ENCODE data around the gene MAGI1. TPM values are rescaled to one million over a fixed set of nuclear protein-coding genes. Genes with fewer than 3 reads are reported as not detected.
A peak's percentile ranks its signal among the peaks of the same experiment; 100 is the strongest.

Gene MAGI1
- total RNA-seq, 1 experiment from 2014 or later, result 58.2 TPM

DNA sequence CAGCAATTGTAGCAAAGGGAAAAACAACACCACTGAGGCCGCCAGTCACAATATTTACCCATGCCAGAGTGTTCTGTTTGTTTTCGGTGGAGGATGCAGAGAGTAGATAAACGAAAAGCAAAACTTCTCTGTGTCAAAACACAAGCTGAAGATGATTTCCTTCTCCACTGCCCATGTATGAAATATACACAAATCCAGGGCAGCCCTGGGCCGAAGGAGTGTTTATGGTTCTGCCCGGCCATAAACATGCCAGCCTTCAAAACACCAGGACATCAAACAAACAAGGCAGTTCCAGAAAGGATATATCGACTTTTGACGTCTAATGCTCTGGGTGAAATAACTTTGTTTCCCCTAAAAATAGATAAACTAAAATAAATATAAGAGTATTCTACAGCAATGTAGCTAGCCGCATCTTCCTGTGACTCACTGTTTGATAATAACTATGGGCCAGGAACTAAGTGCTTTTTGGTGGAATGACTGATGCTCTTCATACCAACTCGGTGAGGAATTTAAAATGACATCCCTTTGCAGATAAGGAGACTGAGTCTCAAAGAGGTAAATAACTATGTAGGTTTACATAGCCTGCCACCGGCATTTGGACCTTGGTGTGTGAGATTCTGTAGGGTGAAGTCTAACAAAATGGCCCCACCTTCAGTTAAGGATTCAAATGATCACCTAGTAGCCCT is 82.8 kb downstream of the MAGI1 start (continued):
- TF ChIP-seq, protein P1, sequence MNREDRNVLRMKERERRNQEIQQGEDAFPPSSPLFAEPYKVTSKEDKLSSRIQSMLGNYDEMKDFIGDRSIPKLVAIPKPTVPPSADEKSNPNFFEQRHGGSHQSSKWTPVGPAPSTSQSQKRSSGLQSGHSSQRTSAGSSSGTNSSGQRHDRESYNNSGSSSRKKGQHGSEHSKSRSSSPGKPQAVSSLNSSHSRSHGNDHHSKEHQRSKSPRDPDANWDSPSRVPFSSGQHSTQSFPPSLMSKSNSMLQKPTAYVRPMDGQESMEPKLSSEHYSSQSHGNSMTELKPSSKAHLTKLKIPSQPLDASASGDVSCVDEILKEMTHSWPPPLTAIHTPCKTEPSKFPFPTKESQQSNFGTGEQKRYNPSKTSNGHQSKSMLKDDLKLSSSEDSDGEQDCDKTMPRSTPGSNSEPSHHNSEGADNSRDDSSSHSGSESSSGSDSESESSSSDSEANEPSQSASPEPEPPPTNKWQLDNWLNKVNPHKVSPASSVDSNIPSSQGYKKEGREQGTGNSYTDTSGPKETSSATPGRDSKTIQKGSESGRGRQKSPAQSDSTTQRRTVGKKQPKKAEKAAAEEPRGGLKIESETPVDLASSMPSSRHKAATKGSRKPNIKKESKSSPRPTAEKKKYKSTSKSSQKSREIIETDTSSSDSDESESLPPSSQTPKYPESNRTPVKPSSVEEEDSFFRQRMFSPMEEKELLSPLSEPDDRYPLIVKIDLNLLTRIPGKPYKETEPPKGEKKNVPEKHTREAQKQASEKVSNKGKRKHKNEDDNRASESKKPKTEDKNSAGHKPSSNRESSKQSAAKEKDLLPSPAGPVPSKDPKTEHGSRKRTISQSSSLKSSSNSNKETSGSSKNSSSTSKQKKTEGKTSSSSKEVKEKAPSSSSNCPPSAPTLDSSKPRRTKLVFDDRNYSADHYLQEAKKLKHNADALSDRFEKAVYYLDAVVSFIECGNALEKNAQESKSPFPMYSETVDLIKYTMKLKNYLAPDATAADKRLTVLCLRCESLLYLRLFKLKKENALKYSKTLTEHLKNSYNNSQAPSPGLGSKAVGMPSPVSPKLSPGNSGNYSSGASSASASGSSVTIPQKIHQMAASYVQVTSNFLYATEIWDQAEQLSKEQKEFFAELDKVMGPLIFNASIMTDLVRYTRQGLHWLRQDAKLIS (CRISPR knock-in tag; IDR thresholded peaks at IDR 0.05; ENCODE audit: borderline replicate concordance), result no peak
- TF ChIP-seq, protein P2, sequence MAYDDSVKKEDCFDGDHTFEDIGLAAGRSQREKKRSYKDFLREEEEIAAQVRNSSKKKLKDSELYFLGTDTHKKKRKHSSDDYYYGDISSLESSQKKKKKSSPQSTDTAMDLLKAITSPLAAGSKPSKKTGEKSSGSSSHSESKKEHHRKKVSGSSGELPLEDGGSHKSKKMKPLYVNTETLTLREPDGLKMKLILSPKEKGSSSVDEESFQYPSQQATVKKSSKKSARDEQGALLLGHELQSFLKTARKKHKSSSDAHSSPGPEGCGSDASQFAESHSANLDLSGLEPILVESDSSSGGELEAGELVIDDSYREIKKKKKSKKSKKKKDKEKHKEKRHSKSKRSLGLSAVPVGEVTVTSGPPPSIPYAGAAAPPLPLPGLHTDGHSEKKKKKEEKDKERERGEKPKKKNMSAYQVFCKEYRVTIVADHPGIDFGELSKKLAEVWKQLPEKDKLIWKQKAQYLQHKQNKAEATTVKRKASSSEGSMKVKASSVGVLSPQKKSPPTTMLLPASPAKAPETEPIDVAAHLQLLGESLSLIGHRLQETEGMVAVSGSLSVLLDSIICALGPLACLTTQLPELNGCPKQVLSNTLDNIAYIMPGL (CRISPR knock-in tag; IDR thresholded peaks at IDR 0.05), result no peak
- TF ChIP-seq, protein P3, sequence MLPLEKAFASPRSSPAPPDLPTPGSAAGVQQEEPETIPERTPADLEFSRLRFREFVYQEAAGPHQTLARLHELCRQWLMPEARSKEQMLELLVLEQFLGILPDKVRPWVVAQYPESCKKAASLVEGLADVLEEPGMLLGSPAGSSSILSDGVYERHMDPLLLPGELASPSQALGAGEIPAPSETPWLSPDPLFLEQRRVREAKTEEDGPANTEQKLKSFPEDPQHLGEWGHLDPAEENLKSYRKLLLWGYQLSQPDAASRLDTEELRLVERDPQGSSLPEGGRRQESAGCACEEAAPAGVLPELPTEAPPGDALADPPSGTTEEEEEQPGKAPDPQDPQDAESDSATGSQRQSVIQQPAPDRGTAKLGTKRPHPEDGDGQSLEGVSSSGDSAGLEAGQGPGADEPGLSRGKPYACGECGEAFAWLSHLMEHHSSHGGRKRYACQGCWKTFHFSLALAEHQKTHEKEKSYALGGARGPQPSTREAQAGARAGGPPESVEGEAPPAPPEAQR (CRISPR knock-in tag; IDR thresholded peaks at IDR 0.05), result no peak
- TF ChIP-seq FOXP1 (CRISPR knock-in tag; IDR thresholded peaks at IDR 0.05; ENCODE audit: borderline replicate concordance), result no peak
- no peak for TF ChIP-seq ZNF138 (CRISPR knock-in tag; conservative IDR thresholded peaks at IDR 0.05)
- TF ChIP-seq, protein P4, sequence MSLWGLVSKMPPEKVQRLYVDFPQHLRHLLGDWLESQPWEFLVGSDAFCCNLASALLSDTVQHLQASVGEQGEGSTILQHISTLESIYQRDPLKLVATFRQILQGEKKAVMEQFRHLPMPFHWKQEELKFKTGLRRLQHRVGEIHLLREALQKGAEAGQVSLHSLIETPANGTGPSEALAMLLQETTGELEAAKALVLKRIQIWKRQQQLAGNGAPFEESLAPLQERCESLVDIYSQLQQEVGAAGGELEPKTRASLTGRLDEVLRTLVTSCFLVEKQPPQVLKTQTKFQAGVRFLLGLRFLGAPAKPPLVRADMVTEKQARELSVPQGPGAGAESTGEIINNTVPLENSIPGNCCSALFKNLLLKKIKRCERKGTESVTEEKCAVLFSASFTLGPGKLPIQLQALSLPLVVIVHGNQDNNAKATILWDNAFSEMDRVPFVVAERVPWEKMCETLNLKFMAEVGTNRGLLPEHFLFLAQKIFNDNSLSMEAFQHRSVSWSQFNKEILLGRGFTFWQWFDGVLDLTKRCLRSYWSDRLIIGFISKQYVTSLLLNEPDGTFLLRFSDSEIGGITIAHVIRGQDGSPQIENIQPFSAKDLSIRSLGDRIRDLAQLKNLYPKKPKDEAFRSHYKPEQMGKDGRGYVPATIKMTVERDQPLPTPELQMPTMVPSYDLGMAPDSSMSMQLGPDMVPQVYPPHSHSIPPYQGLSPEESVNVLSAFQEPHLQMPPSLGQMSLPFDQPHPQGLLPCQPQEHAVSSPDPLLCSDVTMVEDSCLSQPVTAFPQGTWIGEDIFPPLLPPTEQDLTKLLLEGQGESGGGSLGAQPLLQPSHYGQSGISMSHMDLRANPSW (CRISPR knock-in tag; conservative IDR thresholded peaks at IDR 0.05; ENCODE audit: low read depth), result no peak

DNA sequence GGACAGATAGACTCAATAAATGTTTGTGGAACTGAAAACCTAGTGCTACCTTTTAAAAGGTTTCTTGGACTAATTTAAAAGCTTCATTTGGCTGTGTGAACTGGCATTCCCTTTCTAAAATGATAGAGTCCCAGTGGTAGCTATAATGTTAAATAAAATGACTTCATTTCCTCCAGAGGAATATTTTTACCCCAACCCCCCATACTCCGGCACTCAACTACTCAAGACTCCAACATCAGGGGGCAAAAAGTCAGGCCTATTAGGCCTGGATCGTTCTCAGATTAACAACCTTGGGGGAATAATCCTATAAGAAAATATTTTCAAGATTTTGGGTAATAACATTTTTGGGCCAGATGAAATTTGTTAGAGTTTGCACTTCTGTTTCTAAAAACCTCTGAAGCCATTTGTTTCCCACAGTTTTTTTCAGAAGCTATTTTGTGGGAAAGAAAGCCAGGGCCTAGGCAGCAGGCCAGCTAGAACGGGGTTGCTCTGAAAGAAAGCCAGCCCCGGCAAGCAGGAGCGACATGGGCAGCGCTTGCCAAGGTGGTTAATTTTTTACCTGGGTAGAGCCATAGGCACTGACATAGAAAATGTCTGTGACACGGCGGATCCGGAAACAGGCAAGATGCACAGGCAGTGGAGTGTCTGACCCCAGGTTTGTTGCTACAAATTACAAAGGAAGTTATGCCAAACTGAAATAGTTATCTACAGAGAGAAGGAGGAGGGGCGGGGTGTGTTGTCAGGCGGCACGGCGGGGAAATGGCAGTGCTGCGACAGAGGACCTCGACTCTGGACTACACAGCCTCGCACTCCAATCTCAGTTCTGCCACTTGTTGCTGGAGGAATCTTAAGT is 84.6 kb downstream of the MAGI1 start:
- DNase-seq (ENCODE audit: low spot score), result peak; percentile 18
- Mint-ChIP-seq H3K27me3 (ENCODE audit: low read depth) (peaks cover 3% of the 10 kb centered on the region; the same call in 1 of the 2 replicates), H3K4me3 (no peak overlapping the region; the same call in 1 of the 2 replicates), H3K36me3 (no peaks in the 10 kb centered on the region), H3K4me1 (peaks cover 69% of the 10 kb centered on the region), H3K27ac (peak overlapping the region; percentile 99), H3K9me3 (no peaks in the 10 kb centered on the region)
- ATAC-seq, result no peak
- ChIA-PET CTCF (interaction anchor here (1.0 to 1.1 kb wide), 3 partner anchors 10 to 182 kb away, joined by 3 to 4 read pairs (median 3); no protein-coding TSS in a partner anchor), POLR2A (interaction anchor here (0.6 to 2.2 kb wide), 3 partner anchors 10 to 112 kb away, joined by 3 to 18 read pairs (median 3); no protein-coding TSS in a partner anchor)
- TF ChIP-seq PRRX2 (CRISPR knock-in tag; IDR thresholded peaks at IDR 0.05) (no peak), ATF1 (CRISPR knock-in tag; IDR thresholded peaks at IDR 0.05) (no peak), ZNF416 (CRISPR knock-in tag; IDR thresholded peaks at IDR 0.05) (no peak), SOX15 (CRISPR knock-in tag; IDR thresholded peaks at IDR 0.05) (no peak), CREM (CRISPR knock-in tag; IDR thresholded peaks at IDR 0.05) (no peak)
- TF ChIP-seq, protein P5, sequence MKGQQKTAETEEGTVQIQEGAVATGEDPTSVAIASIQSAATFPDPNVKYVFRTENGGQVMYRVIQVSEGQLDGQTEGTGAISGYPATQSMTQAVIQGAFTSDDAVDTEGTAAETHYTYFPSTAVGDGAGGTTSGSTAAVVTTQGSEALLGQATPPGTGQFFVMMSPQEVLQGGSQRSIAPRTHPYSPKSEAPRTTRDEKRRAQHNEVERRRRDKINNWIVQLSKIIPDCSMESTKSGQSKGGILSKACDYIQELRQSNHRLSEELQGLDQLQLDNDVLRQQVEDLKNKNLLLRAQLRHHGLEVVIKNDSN (CRISPR knock-in tag; IDR thresholded peaks at IDR 0.05), result no peak
- TF ChIP-seq, protein P6, sequence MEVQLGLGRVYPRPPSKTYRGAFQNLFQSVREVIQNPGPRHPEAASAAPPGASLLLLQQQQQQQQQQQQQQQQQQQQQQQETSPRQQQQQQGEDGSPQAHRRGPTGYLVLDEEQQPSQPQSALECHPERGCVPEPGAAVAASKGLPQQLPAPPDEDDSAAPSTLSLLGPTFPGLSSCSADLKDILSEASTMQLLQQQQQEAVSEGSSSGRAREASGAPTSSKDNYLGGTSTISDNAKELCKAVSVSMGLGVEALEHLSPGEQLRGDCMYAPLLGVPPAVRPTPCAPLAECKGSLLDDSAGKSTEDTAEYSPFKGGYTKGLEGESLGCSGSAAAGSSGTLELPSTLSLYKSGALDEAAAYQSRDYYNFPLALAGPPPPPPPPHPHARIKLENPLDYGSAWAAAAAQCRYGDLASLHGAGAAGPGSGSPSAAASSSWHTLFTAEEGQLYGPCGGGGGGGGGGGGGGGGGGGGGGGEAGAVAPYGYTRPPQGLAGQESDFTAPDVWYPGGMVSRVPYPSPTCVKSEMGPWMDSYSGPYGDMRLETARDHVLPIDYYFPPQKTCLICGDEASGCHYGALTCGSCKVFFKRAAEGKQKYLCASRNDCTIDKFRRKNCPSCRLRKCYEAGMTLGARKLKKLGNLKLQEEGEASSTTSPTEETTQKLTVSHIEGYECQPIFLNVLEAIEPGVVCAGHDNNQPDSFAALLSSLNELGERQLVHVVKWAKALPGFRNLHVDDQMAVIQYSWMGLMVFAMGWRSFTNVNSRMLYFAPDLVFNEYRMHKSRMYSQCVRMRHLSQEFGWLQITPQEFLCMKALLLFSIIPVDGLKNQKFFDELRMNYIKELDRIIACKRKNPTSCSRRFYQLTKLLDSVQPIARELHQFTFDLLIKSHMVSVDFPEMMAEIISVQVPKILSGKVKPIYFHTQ (CRISPR knock-in tag; IDR thresholded peaks at IDR 0.05), result no peak
- TF ChIP-seq, protein P7, sequence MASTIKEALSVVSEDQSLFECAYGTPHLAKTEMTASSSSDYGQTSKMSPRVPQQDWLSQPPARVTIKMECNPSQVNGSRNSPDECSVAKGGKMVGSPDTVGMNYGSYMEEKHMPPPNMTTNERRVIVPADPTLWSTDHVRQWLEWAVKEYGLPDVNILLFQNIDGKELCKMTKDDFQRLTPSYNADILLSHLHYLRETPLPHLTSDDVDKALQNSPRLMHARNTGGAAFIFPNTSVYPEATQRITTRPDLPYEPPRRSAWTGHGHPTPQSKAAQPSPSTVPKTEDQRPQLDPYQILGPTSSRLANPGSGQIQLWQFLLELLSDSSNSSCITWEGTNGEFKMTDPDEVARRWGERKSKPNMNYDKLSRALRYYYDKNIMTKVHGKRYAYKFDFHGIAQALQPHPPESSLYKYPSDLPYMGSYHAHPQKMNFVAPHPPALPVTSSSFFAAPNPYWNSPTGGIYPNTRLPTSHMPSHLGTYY (CRISPR knock-in tag; IDR thresholded peaks at IDR 0.05), result no peak

Data from WTC11 (cell line).